HG02759 (cell line): Measurements from ENCODE around the gene ZNF677.
"Not testable (repeated sequence)": the region's sequence is repeated elsewhere in the genome, so short reads cannot be mapped to it uniquely, and the experiment has no call there.

ENCODE experiments used
- ATAC-seq: cut with Tn5 transposase; IDR thresholded peaks from one replicate; pipeline ENCODE4 v1.9.1; 2021; ENCODE audit warnings: mild to moderate bottlenecking, moderate library complexity; ENCODE audit not compliant: unreplicated experiment

Gene ZNF677

DNA sequence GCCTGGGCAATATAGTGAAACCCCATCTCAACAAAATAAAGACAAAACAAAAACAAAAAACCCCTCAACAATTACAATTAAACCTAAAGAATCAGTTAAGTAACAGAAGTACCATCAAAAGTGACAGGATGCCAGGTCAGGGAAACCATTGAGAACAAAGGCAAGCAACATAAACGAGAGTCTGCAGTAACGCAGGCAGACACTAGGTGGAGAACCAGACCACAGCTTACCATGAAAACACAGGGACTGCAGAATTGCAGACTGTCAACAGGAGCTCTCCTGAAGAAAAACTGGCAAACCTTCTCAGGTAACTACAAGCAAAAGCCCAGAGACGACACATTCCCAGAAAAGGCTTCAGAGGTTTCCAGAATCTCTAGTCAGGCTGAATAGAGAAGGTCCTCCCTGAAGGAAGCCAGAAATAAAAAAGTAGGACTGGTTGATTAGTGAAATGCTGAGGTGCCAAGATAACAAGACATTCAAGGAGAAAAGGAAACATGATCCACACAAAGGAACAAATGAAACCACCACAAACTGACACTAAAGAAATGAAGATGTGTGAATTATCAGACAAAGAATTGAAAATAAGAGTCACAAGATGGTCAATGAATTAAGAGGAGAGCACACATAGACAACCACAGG, 59.3 kb downstream of the ZNF677 start:
- ATAC-seq, result no peak

GRCh38 chr19:53193535-53194222, 61.0 kb downstream of the ZNF677 start:
- peak; percentile 14 for ATAC-seq

DNA sequence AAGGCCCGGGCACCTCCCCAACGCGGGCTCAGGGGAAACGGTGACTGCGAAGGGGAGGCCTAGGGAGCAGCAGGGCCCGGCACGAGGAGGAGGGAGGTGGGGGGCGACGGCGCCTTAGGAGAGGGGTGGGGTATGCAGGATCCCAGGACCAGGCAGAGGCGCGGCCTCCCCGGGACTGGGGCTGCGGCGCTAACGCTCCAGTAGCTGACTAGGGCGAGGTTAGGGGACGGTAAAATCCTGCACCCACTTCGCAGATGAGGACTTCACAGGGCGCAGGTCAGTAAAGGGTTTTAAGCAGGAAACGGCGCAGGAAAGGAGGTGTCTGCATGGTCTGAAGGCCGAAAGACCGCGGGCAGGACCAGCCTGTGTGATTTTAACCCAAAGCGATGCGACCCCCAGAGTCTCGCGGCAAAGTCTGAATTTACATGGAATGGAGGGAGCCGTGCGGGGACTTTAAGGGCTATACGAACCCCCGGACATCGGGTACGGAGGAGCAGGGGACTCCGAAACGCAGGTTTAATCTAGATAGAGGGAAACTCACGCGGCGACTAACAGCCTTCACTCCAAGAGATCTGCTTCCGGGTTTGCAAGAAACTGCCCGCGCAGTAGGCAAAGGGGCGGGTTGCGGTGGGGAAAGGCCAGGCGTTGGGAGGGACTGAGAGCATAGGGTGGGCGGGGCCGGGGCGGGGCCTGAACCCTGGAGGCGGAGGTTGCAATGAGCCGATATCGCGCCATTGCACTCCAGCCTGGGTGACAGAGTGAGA, 61.7 kb downstream of the ZNF677 start, which contains the start of gene ZNF665:
Gene ZNF665 (minus strand): TSS at position 588 of the 764 bp plus-strand sequence. CDS start 10,460 bp downstream, outside the sequence.
- ATAC-seq, result peak; percentile 67

DNA sequence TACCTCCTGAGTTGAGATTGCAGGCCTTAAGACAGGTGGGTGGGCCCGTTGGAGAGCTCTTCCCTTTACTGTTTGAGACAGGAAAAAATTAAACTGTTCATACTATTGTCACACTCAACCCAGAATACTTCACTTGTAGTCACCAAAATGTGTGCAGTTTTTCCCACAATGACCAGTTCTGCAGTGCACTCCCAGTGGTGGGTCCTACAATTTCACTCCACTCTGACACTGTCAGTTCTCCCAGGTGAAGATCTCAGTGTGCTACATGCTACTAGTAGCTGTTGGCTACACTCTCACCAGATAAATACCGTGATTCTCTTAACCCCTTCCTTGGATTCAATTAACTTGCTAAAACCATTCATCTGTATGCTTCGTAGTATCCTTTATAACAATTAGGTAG, 64.4 kb downstream of the ZNF677 start:
- no peak for ATAC-seq

- ATAC-seq, result not testable (repeated sequence)
Measured at GRCh38 chr19:53189691-53190198, 64.9 kb downstream of the ZNF677 start.
